Mesothelial cell of epicardium (in vitro differentiated cells): ENCODE results near the gene OTULIN. TPM values are rescaled to one million over a fixed set of nuclear protein-coding genes. Genes with fewer than 3 reads are reported as not detected.

Source experiments
- DNase-seq, 2 experiments: peaks; one replicate each; pipeline ENCODE4 v3.0.0; 2021; ENCODE audit warnings: low spot score in 2 of 2; ENCODE audit not compliant: unreplicated experiment in 2 of 2
- H3K27ac Mint-ChIP-seq: 2 replicates; pipeline ENCODE4 v1.8.0; 2021; ENCODE audit warnings: mixed read lengths
- H3K27me3 Mint-ChIP-seq: 2 replicates; pipeline ENCODE4 v1.8.0; 2021; ENCODE audit warnings: low read depth, mixed read lengths
- H3K36me3 Mint-ChIP-seq: 2 replicates; pipeline ENCODE4 v1.8.0; 2021; ENCODE audit warnings: mixed read lengths
- H3K4me1 Mint-ChIP-seq: 2 replicates; pipeline ENCODE4 v1.8.0; 2021; ENCODE audit warnings: mixed read lengths
- H3K4me3 Mint-ChIP-seq: 2 replicates; pipeline ENCODE4 v1.8.0; 2021; ENCODE audit warnings: mild to moderate bottlenecking, moderate library complexity, mixed read lengths
- H3K9me3 Mint-ChIP-seq: 2 replicates; pipeline ENCODE4 v1.8.0; 2021; ENCODE audit warnings: mixed read lengths
- CTCF ChIP-seq: fragments of 200-600 bp; sonication (generic); IDR thresholded peaks from one replicate; pipeline ENCODE4 v1.5.0; 2021; ENCODE audit warnings: antibody characterized with exemption; ENCODE audit not compliant: unreplicated experiment
- total RNA-seq: library from RNA; stranded (reverse); gene quantifications from 3 replicates; pipeline ENCODE4 v1.2.1, GENCODE V29; 2021

Gene OTULIN
- total RNA-seq, 1 donor from 2014 or later = 27.4 TPM

GRCh38 chr5:14738050-14738449 lies 73.5 kb downstream of the OTULIN start:
- no peak overlapping the region for H3K4me3 Mint-ChIP-seq
- no peak for TF ChIP-seq CTCF
- no peaks in the 10 kb centered on the region for H3K27me3 Mint-ChIP-seq
- no peaks in the 10 kb centered on the region for H3K9me3 Mint-ChIP-seq
- no peak for DNase-seq
- H3K4me1 Mint-ChIP-seq = no peaks in the 10 kb centered on the region
- peaks cover 23% of the 10 kb centered on the region for H3K36me3 Mint-ChIP-seq
- H3K27ac Mint-ChIP-seq = no peak overlapping the region

DNA sequence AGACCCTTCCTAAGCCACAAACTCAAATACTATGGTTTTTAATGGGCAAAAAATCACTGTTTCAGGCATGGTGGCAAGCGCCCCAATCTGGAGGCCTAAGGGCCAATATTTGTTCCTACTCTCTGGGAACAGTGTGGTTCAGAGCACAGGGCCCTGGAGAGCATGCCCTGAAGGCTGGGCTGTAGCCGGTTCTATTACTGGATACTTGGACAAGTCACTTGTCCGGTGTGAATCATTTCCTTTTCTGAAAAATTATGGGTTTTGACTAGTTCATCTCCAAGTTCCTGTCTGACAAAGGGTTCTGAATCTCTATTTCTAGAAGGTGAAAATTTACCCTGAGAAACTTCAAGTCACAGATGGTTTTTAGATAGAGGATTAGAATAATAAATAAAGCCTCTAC lies 75.0 kb downstream of the OTULIN start:
- H3K9me3 Mint-ChIP-seq = no peaks in the 10 kb centered on the region
- DNase-seq = no peak
- no peak overlapping the region for H3K4me3 Mint-ChIP-seq
- no peaks in the 10 kb centered on the region for H3K4me1 Mint-ChIP-seq
- TF ChIP-seq CTCF = no peak
- H3K27ac Mint-ChIP-seq = no peak overlapping the region
- H3K36me3 Mint-ChIP-seq = peaks cover 21% of the 10 kb centered on the region
- H3K27me3 Mint-ChIP-seq = no peaks in the 10 kb centered on the region

DNA sequence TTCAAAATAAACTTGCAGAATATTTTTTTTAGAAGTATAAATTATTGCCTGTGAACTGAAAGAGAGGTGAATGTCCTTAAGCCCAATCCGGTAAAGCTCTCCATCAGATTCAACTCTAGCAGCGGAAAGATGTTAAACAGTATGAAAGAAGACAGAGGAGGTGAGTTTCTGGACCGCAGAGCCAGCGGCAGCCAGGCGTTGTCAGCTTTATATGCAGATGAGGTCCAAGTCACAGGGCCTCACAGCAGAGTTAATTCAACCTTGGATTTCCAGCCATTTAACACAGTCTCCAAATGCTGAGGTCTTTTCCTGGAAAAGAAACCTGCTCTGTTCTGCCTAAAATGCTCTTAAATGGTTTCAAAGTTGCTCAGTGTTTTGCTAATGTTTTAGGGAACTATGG lies 75.5 kb downstream of the OTULIN start:
- H3K4me1 Mint-ChIP-seq = no peaks in the 10 kb centered on the region
- H3K9me3 Mint-ChIP-seq = no peaks in the 10 kb centered on the region
- H3K27me3 Mint-ChIP-seq = no peaks in the 10 kb centered on the region
- TF ChIP-seq CTCF = no peak
- no peak for DNase-seq
- no peak overlapping the region for H3K27ac Mint-ChIP-seq
- peaks cover 21% of the 10 kb centered on the region for H3K36me3 Mint-ChIP-seq
- no peak overlapping the region for H3K4me3 Mint-ChIP-seq

DNA sequence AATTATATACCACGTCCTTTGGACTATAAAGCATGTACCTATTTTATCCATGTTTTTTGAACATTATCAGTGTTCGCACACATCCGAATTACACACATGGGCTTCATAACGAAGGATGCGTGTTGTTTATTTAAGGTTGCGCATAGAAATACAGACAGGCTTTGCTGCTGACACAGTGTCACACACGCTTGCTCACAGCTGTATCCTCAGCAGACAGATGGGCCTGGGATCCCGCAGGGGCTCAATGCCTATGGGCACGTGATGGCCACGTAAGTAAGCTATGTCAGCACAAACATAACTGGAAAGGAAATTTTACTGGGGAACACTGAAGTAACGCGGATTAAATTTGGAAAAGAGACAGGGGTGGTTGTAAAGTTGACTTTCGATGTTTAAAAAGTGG lies 76.6 kb downstream of the OTULIN start:
- Mint-ChIP-seq H3K36me3 (peaks cover 21% of the 10 kb centered on the region), H3K4me3 (no peak overlapping the region), H3K4me1 (no peaks in the 10 kb centered on the region), H3K27ac (no peak overlapping the region), H3K9me3 (no peaks in the 10 kb centered on the region), H3K27me3 (no peaks in the 10 kb centered on the region)
- no peak for TF ChIP-seq CTCF
- no peak for DNase-seq

- Mint-ChIP-seq H3K27ac (no peak overlapping the region), H3K9me3 (no peaks in the 10 kb centered on the region)
- TF ChIP-seq CTCF = no peak
Measured at GRCh38 chr5:14741801-14742440, 77.4 kb downstream of the OTULIN start.

DNA sequence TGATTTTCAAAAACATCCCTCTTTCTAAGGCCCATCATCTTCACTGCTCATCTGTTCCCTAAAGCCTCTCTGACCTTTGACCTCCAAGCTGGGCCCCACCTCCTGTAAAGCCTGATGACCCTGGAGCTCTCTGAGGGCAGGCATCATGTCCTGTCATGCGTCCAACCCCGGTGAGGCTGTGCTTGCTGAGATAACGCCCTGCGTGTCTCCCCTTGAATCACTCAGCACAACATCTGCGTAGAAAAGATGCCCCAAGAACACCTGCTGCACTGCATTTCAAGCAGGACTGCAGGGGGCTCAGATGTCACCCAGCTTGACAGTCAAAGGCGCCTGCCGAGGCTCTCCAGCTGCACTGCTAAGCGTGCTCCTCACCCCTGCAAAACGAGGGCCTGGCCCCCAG lies 78.0 kb downstream of the OTULIN start:
- H3K4me3 Mint-ChIP-seq = no peak overlapping the region
- H3K4me1 Mint-ChIP-seq = no peaks in the 10 kb centered on the region
- H3K9me3 Mint-ChIP-seq = no peaks in the 10 kb centered on the region
- DNase-seq = no peak
- H3K27ac Mint-ChIP-seq = no peak overlapping the region
- no peaks in the 10 kb centered on the region for H3K27me3 Mint-ChIP-seq
- TF ChIP-seq CTCF = no peak
- H3K36me3 Mint-ChIP-seq = peaks cover 21% of the 10 kb centered on the region

More at GRCh38 chr5:14741801-14742440, 77.4 kb downstream of the OTULIN start:
- H3K27me3 Mint-ChIP-seq = no peaks in the 10 kb centered on the region
- H3K36me3 Mint-ChIP-seq = peaks cover 17% of the 10 kb centered on the region
- H3K4me3 Mint-ChIP-seq = no peak overlapping the region
- DNase-seq = no peak
- no peaks in the 10 kb centered on the region for H3K4me1 Mint-ChIP-seq
